ENCODE measurements around the gene HOPX.

GRCh38 chr4:56646341-56646740 is 34.8 kb downstream of the HOPX start:
- no peak for TF ChIP-seq ZNF654 (tag by site-specific recombination; IDR thresholded peaks at IDR 0.05; ENCODE audit: low read depth)
- no peak for TF ChIP-seq REST (tag by site-specific recombination; IDR thresholded peaks at IDR 0.05)
- TF ChIP-seq ZNF423 (tag by site-specific recombination; IDR thresholded peaks at IDR 0.05) = no peak
- no peak for TF ChIP-seq MZF1 (tag by site-specific recombination; IDR thresholded peaks at IDR 0.05; ENCODE audit: borderline replicate concordance)
- no peak; the same call in 1 of the 2 replicates for TF ChIP-seq ZNF140 (tag by site-specific recombination; IDR thresholded peaks at IDR 0.05)
- no peak for TF ChIP-seq BCL11A (tag by site-specific recombination; IDR thresholded peaks at IDR 0.05; ENCODE audit: low read depth)
- TF ChIP-seq ZNF658 (tag by site-specific recombination; IDR thresholded peaks at IDR 0.05) = no peak
